Measurements from ENCODE around the gene TUSC2.

TUSC2 gene

DNA sequence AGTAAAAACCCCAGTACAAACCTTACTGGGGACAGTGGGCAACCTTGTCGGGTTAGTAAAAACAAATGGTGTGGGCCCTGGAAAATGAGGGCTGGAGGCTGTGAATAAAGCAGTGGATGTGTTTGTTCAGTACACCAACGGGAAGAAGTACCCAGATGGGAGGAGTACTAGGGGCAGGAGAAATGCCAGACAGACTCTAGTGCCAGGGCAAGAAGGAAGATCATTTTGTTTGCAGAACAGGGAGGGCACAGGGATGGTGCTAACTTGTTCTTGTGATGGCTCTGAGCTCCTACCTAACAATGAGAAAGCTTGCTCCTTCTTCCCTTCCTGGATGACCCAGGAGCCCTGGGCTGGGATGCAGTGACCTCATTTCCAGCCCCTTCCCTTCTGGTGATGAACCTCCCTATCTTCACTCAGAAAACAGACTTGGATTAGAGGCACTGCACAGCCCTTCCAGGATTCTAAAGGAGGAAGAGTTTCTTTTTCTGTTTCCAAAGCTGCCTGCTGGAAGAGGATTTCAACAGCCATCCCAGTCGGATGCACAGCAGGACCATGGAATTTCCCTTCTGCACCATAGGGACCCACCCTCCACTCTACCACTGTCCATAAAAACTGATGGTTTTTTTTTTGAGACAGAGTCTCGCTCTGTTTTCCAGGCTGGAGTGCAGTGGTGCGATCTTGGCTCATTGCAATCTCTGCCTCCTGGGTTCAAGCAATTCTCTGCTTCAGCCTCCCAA, 6.5 kb upstream of the TUSC2 start:
- no peak for DNase-seq

DNA sequence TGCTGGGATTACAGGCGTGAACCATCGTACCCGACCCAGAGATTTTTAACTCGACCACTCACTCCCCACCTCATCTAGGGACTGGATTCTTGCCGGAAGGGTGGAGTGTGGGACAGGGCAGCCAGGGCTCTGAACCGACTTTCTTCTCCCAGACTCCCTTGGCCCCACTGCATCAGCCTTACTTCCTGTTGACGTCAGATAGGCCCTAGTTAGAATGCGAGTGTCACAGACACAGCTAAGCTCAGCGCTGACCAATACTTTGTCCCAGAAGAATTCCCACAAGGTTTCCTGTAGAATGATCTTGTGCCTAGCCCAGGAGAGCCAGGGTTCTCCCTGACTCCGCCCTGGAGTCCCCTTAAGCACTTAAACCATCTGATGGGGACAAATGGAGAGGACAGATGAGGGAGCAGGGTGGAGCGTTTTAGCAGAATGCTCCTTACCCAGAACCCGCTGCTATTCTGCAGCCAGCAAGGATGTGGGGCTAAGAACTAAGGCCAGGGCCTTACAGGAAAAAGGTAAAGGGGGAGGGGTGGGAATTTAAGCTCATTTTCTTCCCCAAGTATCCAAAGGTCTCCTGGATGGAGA, 5.8 kb upstream of the TUSC2 start:
- no peak for DNase-seq

DNA sequence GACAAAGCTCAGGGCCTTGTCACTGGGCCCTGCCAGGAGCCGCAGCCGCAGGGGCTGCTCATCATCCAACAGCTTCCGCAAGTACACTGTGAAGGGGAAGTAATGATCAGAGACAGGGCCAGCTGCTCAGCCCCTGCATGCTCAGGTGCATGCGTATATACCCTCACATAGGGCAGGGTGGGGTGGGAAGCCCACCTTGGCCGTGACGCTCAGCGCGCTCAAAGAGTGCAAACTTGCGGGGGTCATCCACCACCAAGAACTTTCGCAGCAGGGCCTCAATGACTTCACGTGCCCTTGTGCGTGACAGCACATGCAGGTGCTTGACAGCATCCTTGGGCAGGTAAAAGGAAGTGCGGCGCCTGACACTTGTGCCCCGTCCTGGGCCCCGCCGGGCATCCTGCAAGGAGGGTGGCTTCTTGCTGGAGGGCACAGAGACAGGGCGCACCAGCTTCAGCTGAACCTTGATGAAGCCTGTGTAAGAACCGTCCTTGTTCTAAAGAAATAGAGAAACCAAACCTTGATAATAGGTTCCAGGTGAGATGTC, 3.4 kb upstream of the TUSC2 start:
- no peak for DNase-seq

DNA sequence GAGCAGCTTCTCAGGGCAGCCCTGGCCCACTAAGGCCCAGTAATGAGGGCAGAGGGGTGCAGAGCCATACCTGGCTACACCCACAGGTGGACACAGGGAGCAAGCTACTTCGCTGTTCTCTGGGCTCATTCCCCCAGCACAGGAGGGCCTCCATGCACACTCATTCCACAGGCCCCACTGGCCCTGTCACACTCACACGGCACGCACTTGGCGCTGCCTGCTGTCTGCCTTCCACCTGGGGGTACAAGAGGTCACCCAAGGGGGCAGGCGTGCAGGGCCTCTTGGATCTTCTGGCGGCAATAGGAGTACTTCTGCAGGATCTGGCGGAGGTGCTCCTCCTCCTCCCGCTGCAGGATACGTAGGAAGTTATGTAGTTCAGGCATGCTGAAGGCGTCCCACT, 2.3 kb upstream of the TUSC2 start:
- no peak for DNase-seq

DNA sequence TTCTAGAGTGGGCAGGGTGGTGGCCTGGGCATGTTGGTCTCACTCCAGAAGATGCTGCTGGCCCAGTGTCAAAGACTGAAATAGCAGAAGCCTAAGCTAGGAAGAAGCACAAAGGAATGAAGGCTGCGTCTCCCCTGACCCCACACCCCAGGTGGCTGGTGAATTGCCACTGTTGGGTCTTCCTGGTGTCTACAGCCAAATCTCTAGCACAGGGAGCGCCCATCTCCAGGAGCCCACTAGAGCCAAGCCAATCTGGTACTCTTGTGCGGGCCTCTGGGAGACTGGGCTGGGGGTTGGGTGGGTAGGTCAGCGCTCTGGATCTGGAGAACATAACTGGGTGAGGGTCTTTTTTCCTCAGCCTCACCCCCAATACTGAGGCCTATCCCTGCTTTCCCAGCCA, 894 bp downstream of the TUSC2 start:
- no peak for DNase-seq

DNA sequence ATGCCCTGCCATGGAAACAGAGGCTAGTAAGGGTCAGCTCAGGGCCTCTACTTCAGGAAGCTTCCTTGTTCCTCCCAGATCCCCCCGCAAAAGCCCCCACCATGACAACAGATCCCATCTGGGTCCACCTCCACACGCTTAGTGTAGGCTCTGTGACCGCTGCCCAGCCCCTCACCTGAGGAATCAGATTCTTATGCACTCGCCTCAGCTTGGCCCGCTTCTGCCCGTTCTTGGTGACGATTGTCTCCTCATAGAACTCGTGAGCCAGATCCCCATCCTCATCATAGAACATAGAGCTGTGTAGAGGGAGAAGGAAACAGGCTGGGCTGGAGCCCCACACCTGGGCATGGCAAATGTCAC, 1.9 kb downstream of the TUSC2 start:
- no peak for DNase-seq

DNA sequence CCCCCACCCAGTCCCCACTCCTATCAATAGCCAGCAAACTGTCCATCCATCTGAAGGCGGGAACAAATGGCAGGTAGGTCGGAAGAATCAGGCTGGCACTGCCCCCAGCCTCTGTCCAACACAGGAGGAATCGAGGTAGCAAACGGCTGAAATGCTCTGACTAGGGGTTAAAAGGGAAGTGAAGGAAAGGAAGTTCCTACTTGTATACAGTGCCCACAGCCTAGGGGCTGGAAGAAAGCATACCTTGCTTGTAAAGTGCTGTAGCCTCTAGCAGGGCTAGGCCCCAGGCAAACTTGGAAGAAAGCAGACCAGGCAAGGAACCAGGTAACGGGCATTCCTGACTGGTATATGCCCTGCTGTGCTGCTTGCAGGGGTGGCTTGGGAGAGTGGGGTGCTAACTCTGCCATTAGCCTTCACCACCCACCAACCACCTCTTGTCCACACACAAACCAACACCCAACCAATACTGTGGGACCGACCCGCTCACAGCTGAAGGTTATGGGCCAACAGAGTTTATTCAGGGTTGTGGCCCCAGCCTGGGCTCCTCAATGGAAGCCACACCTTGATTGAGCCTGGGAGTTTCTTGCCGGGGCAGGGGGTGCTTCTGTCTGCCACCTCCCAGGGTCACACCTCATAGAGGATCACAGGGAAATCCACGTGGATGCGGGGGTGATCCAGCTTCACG, 2.4 kb downstream of the TUSC2 start:
- no peak for DNase-seq

DNA sequence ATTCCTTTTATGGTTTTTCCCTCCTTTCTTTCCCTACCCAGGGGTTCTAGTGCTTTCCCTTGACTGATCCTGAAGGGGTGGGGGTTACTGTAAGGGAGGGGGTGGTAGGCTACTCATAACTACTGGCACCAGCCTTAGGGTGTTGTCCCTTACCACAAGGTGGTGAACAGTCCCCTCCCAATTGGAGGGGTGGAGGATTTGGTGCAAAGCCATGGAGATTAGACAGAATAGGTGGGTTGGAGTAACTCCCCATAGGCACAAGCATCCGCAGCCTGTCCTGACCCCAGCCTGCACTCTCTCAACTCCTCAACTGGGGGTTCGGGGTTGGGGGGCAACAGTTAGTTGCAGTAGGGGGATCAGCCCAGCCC, 2.9 kb downstream of the TUSC2 start:
- no peak for DNase-seq

DNA sequence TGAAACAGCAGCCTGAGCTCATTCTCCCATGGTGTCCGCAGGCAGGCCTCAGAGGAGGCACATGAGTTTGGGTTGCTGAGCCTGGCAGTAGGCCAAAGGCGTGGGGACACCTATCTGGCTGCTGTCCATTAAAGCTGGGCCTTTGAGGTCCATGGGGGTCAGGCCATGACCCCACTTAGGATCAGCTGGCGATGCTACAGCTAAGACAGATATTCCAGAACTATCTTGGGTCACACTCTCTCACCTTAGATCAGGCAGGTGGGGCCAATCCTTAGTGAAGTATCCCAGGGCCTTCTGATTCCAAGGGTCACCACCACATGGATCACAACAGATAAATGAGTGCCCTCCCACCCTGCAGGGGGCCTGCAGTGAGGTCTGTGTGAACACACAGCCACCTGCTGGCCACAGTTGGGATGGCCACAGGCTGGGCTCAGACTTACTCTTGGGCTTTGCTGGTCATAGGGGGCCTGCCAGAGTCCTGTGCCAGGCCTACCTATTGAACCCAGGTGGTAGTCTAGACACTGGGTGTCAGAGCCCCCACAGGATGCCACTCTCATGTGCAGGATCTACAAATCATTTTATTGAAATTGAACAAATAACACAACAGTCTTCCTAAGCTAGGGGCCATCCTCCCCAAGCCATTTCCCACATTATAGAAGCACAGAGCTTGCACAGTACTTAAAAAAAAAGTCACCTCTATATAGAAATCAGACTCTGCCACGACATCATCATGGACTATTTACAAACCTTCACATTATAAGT, 3.5 kb downstream of the TUSC2 start:
- DNase-seq, result peak; percentile 33

DNA sequence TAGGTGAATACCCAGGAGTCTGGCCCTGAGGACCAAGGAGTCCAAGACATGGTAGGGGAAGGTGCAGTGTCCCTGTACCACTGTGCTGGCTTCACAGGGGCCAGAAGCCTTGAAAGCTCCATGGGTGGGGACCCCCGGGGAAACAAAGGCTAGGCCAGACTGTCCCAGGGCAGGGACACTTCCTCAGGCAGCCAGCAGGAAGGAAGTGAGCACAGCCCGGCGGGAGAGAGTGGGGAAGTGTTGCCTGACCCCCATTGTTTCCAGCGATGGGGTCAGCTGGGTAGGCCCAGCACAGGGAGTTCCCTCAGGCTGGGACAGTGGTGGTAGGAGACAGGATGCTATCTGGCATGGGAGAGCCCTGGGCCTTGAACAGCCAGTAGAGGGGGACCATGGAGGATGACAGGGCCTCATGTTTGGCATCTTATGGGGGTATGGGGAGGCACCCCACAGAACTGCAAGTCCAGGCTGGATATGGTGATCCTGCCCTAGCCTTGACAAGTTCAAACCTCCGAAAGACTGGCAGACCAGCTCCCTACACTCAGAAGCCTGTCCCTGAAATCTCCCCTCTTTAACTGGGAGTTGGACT, 4.3 kb downstream of the TUSC2 start:
- no peak for DNase-seq

DNA sequence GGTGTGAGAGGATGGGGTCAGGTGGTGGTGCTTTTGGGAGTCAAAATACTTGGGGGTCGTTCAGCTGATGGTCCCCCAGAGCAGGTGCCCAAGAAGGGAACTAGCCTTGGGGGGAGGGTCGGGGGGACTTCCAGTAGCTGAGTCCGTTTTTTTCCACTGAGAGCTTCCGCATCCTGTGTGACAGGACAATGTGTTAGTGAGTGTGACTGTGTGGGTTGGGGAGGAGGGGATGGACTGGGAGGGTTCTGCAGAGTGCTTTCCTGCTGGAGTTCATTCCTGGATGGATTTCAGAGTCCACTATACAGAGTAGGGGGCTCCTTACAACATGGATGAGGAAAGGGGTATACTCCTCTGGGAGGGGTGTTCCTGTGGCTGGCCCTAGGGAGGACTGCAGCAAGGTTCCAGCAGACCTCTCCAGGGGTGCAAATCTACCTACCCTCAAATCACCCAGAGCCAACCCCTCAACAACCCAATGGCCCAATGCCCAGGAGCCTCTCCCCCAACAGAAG, 4.9 kb downstream of the TUSC2 start:
- no peak for DNase-seq

DNA sequence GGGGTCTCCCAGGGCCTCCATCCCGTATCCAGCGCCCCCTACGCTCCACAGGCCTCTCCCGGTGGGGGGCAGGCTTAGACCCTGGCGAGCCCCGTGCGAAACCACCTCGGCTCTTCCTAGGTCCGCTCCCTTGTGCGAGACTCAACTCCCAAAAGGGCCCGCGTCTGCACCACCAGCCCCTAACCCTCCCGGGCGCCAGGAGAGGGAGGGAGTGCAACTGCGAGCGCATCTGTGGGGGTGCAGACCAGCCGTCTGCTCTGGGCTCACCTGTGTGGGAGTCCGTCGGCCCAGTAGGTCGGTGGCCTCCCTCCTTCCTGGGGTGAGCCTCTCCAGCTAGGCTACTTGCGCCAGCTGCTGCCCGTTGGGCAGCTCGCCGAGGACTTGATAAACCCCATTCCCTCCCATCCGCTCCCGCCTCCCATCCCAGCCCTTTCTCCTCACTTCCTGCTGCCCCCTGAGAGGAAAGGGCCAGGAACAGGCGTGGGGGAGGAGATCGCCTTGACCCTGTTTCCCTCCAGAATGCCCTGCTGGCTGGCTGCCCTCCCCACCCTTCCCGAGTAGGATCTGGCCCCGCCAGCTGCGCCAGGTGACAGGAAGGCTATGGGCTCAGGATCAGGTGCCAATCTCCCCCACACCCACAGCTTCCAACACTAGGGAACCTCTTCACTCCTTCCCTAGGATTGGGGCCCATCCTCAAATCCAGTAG, 5.5 kb downstream of the TUSC2 start, which contains the start of gene HYAL2:
Gene HYAL2 (minus strand): TSS at position 360 of the 706 bp plus-strand sequence. CDS start 2,256 bp downstream, outside the sequence.
- peak; percentile 20 for DNase-seq

DNA sequence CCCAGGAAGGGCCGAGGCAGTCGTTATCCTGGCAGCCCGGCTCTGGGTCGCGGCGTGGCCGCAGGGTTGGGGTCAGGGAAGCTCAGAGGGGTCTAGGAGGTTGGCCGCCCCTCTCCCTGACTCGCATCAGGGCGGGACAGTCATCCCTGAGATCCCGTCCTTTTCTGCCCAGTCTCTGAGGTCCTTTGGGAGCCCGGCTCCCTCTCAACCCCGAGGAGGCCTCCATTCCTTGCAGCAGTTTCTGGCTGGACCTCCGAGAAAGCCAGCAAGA, 6.0 kb downstream of the TUSC2 start:
- no peak for DNase-seq

DNA sequence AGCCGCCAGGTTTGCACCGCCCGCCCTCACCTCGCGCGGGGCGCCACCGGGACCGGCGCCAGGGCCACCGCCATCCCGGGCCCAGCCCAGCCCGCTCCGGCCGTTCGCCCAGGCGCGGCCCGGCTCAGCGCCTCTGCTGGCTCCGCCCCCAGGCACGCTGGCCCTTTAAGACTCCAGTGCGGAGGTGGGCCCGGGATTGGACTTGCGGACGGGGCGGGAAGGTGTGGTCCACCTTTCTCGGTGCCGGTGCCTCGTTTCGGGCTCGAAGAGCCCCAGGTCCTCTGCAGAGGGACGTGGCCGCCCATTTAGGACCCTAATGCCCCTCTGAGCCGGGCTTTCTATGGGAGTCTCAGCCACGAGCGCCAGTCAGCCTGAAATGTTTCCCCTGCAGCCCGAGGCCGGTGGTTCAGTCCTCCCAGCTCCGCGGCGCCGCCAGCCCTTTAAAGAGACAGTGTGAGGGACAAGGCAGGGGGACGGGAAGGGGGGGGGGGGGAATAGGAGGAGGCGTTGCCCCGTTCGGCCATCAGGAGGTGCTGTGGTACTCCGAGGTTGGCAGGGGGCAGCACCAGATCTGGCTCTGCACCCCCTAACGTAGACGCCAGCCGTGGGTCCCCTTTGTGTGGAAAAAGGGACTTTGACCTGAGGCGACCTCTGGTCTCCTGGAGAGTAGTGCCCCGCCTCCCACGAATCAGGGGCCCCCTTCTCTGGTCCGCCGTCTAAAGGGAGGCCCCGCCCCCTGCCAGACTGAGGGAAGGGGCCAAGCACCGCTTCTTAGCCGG, 6.5 kb downstream of the TUSC2 start:
- DNase-seq, result peak; percentile 82

DNA sequence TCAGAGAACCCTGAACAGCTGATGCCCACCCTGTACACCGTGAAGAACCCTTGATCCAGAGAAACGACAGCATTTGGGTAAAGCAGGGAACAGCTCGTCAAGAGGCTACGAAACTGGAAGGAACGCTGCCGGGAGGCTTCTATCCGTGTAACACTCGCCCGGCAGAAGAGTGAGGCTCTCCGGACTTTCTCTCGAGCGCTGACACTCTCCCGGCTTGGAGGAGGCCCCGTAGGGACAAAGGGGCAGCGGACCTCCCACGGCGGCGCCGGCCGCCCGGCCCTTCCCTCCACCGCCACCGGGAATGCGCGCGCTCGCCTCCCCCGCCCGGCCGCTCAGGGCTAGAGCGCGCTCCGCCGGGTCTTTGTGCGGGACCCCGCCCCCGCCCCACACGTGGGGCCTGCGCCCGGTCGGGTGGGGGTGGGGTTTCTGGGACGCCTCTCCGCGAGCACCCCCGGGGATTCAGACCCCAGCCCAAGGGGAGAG, 7.1 kb downstream of the TUSC2 start:
- peak; percentile 48 for DNase-seq

DNA sequence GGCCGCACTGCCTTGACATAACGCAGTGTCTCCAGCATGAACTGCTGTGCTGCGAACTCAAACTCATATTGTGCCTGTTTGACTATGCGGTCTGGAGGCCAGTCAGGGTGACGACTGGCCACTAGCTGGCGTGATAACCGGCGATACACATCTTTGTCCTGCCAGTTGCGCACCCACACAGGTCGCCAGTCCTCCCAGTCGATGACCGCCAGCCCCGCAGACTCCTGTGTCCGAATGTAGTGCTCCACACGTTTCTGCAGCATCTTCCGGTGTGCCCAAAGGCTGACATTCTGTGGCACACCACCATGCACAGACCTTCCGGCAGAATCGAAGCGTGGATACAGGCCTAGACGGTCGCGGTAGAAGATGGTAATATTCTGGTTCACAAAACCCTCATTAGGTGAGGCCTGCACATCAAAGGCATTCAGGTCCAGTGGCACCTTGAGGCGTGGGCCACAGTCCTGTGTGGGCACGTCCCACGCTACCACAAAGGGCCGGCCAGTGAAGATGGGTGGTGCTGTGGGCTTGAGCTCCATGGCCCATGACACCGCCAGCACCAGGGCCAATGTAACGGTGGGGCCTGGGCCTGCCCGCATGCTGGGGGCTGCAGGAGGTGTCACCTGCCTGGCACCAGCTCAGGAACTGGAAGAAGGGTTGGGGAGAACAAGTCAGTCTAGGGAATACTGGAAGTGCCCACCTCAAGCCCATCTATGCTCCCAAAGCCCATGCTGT, 8.0 kb downstream of the TUSC2 start:
- DNase-seq, result no peak

DNA sequence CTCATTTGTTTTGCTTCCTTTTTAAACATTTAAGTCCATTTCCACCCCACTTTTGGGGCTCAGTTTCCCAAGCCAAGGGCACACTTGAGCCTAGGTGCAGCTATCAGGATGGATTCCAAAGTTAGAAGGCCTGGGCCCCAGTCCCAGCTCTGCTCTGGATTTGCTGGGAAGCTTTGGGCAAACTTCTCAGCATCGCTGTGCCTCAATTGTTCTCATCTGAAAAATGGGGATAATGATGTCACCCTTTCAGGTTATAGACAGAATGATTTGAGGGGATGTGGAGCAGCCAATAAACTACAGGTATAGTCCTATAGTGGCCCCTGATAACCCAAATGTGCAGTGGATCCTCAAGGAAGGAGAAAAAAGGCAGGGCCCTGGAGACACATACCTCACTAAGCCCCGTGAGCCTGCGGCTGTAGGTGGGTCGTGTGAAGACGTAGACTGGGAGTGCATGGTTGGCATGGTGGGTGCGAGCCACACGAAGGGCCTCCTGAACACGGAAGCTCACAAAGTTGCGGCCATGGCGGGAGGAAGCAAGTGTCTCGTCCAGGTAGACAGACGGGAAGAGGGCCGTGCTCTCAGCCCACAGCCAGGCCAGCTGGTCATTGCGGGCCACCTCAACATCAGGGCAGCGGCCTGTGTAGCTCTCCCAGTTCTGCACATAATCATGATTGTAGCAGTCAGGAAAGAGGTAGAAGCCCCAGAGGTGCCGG, 8.7 kb downstream of the TUSC2 start:
- no peak for DNase-seq

DNA sequence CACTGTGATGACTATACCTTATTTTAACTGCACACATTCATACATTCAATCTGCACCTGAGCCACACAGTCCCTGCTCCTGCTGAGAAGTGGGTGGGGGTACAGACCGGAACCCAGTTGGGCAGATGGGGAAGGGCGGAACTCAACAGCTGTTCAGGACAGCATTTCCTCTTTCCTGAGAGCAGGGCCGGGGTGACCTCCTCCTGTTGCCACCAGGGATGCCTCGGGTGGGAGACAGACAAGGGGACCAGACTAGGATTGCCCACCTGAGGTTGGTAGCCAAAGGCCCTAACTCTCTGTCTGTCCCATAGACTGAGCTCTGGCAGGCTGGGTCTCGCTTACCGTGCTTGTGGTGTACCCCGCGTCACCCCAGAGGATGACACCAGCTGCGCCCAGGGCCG, 9.4 kb downstream of the TUSC2 start:
- no peak for DNase-seq

DNA sequence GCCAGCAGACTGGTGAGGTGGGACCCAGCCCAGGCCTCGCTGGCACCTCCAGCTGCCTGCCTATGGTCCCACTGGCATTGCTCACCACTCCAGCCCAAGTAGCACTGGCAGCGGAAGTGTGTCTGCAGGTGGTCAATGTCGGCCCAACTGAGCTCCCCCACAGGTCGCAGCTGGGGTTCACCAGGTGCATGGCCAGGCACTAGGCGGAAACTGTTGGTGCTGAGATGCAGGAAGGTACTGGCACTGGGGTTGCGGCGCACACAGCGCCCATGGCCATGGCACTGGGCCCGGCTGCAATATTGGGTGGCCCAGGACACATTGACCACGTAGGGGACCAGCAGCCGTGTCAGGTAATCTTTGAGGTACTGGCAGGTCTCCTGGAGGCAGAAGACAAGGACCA, 9.9 kb downstream of the TUSC2 start:
- no peak for DNase-seq

DNA sequence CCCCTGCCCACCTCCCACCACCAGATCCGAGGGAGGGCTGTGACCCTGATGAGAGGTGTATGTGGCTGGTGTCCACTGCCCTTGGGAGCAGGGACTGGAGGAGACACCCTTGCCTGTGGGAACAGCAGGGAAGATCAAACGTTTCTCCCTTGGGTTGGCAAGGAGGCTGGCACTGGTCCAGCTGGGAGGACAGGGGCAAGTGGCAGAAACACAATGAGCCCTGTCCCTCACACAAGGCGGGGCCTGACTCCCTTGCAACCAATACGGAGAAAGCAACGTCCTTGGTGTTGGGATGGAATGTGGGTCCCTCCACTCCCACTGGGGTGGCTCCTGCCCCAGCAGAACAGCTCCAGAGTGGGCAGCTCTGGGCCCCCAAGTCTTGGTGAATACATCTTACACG, 10.7 kb downstream of the TUSC2 start:
- peak; percentile 54 for DNase-seq

Measured in NCI-H510A (cell line).